GM21367 (cell line): ENCODE data around the gene FARP2.

Experiments used
- ATAC-seq: cut with Tn5 transposase; IDR thresholded peaks from one replicate; pipeline ENCODE4 v1.9.1; 2021; ENCODE audit not compliant: unreplicated experiment

The FARP2 gene

GRCh38 chr2:241482126-241482955 lies 126.3 kb downstream of the FARP2 start:
- no peak for ATAC-seq

GRCh38 chr2:241483305-241483704 lies 127.2 kb downstream of the FARP2 start:
- no peak for ATAC-seq

DNA sequence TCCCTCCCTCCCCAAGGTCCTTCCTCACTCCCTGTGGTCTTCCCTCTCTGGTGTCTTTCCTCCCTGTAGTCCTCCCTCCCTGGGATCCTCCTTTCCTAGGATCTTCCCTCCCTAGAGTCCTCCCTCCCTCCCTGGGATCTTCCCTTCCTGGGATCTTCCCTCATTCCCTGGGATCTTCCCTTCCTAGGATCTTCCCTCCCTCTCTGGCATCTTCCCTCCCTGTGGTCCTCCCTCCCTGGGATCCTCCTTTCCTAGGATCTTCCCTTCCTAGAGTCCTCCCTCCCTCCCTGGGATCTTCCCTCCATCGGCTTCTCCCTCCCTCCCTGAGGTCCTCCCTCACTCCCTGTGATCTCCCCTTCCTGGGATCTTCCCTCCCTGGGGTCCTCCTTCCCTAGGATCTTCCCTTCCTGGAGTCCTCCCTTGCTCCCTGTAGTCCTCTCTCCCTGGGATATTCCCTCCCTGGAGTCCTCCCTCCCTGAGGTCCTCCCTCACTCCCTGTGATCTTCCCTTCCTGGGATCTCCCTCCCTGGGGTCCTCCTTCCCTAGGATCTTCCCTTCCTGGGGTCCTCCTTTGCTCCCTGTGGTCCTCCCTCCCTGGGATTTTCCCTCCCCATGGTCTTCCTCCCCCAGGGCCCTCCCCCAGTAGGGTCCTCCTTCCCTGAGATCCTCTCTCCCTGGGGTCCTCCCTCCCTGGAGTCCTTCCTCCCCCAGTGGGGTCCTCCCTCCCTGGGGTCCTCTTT lies 129.3 kb downstream of the FARP2 start:
- ATAC-seq, result no peak

GRCh38 chr2:241489088-241489487 lies 133.0 kb downstream of the FARP2 start:
- no peak for ATAC-seq

DNA sequence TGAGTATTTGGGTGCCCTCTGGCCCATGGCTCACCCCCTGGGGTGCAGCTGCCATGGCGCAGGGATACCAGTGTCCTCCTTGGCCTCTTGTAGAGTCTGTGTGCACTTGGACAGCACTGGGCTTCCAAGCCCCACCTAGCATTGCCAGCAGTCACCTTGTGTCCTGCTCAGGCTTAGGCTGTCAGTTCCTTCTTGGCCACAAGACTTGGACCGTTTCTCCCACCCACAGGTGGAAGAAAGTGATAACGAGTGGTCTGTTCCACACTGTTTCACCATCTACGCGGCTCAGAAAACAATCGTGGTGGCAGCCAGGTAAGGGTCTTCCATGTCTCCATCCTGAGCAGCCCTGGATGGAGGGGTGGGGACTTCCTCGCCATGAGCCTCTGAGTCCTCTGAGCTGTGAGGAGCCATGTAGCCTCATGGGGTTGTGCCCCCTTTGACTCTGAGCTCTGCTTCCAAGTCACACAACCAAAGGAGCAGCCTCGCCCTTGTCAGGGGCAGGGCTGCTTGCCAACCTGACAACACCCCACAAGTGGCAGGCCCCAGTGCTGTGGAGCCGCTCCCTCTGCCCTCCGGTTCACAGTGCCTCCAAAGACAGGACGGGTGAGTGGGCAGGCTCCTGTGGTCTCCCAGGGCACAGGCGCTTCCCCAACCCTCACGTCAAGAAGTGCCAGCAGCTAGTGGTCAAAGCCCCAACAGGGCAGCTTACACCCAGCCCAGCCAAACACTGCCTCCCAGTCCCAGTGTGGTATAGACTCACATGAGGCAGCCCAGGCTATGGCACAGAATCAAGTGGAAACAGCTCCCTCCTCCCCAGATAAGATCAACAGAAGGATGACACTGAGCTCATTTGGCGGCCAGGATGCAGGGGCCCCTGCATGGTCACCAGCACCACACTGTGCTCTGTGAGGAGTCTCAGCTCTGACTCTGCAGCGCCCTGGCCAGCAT lies 133.9 kb downstream of the FARP2 start:
- no peak for ATAC-seq

DNA sequence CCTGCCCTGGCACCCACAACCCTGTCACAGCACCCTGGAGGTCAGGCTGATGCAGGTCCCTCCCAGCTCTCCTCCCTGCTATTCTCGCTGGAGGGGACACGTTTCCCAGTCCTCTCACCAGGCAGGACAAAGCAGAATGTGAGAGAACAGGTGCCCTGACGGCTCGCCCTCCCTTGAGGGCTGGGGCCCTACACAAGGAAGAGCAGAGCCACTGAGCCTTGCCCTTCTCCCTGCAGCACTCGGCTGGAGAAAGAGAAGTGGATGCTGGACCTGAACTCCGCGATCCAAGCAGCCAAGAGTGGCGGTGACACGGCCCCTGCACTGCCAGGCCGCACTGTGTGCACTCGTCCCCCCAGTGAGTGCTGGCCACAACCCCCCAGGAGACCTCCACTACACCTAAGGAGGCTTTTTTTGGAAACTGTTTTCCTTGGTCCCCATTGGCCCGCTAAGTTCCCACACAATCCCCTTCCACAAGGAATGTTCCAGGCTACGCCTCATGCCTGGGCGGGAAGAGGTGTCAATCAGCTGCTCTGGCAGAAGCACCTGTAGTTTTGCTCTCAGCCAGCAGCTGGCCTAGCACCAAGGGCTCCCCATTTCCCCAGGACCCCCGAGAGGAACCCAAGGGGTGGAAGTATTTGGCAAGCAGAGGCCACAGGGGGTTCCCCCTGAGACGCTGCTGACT lies 134.9 kb downstream of the FARP2 start:
- no peak for ATAC-seq

DNA sequence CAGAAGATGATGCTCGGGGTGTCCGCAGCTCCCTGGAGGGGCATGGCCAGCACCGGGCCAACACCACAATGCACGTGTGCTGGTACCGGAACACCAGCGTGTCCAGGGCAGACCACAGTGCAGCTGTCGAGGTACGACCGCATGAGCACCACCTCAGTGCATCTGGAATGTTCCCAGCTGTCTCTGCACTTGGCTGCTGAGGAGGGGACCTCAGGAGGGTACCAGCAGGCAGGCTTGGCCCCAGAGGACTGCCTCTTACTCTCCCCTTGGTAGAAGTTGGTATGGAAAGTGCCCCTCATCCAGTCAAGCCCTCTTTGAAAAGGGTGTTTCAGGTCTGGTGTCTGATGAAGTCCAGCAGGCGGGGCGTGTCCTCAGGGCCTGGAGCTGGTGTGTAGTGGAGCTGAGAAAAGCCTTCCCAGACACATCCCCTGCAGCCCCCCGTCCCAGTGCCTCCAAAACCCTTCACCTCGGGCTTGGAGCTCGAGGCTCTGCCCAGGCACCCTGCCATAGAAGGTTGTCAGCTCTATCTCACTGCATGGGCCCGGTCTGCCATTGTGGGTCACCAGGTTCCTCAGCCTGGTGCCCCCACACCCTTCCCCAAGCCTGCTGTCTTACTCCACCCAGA lies 135.6 kb downstream of the FARP2 start:
- no peak for ATAC-seq

GRCh38 chr2:241492174-241492565 lies 136.1 kb downstream of the FARP2 start:
- no peak for ATAC-seq

DNA sequence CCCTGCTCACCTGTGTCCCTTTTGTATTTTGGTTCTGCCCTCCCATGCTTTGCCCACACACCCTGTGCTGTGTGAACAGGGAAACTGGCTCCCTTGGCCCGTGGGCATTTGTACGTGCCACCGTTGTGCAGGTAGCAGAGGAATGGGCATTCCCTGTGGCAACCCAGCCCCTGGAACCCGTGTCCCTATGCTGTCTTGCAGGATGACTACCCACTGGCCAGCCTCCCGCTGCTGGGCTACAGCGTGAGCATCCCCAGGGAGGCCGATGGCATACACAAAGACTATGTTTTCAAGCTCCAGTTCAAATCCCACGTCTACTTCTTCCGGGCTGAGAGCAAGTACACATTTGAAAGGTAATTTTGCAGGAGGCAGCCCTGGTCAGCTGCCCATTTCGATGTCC lies 137.0 kb downstream of the FARP2 start:
- no peak for ATAC-seq

DNA sequence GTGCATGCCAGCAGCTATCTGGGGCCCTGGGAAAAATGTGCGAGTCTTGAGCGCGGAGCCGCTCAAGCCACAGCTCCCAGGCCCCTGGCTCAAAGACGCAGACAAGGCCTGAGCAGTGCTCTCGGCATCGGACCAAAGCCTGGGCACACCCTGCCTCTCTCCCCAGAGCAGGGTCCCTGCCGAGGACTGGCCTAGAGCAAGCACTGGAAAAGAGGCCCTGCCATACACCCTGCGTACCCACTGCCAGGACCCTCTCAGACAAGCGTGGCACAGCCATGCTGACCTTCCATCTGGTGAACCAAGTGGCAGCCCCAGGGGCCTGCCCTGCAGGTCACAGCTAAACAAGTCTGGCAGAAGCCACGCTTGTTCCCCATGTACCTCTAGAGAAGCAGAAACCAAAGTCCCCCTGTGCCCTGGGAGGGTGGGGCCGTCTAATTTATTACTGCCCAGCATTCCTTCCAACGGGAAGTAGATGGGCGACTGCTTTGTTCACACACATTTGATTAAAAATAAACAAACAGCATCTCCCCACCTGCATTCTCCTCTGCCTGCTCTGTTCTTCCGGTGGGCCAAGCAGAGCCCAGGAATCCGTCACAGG lies 138.3 kb downstream of the FARP2 start:
- ATAC-seq, result no peak

DNA sequence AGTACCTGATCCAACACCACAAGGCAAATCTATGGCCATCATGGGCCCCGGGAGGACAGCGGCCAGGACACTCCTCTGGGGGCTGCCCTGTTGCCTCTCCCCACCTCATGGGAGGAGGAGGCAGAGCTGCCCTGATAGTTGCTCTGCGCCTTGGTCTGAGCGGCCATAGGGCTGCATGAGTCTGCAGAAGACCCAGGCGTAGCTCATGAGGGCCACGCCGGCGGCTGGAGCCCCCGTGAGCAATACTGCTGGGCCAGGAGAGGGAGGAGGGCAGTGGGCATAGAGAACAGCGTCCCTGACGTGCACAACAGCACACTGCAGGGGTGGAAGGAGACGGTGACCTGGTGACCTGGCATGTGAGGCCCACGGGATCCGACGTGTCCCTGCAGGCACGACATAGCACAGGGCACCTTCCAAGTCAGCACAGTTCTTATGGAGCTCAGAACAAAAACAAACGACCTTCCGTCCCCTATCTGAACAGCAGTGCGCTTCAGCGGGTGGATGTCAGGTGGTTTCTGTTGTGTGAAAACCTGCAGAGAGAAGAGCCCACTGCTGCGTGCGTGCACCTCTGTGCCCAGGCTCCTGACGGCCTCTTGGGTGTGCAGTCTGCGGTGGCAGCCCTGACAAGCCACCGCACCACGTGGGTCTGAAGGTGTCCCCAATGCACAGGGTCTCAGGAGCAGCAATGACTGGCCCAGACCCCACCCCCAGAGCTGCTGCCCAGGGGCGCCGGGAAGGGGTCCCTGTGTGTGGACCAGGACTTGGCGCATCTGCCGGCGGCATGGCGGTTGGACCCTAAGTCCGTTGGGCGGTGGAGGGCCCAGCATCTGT lies 139.3 kb downstream of the FARP2 start:
- ATAC-seq, result no peak

DNA sequence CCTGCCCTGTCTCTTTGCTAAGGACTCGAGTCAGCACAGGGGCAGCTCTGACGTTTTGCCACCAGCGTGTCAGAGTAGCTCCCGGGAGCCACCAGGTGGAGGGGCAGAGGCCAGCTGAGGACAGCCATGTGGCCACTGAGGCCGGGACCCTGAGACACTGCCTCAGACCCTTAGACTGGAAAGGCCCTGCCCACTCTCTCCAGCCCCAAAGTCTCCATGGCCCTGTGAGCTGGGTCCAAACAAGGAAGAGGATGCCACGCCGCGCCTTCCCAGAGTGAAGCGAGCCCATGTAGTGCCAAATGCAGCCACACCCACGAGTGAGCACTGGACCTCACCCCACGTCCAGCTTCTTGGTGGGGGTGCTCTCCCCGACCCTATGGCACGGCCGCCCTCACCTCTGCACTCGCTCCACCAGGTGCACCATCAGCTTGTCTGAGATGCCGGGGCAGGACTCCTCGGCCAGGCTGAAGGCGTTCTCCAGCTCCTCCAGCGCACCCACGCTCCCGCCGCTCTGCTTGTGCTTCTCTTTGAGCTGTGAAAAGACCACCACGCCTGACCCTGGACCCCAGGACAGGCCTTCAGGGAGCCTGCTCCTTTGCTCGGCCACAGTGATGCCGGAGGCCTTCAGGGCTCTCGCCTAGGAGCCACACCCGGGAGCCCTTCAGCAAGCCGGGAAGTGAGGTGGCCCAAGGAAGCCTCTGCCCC lies 140.1 kb downstream of the FARP2 start:
- ATAC-seq, result no peak

DNA sequence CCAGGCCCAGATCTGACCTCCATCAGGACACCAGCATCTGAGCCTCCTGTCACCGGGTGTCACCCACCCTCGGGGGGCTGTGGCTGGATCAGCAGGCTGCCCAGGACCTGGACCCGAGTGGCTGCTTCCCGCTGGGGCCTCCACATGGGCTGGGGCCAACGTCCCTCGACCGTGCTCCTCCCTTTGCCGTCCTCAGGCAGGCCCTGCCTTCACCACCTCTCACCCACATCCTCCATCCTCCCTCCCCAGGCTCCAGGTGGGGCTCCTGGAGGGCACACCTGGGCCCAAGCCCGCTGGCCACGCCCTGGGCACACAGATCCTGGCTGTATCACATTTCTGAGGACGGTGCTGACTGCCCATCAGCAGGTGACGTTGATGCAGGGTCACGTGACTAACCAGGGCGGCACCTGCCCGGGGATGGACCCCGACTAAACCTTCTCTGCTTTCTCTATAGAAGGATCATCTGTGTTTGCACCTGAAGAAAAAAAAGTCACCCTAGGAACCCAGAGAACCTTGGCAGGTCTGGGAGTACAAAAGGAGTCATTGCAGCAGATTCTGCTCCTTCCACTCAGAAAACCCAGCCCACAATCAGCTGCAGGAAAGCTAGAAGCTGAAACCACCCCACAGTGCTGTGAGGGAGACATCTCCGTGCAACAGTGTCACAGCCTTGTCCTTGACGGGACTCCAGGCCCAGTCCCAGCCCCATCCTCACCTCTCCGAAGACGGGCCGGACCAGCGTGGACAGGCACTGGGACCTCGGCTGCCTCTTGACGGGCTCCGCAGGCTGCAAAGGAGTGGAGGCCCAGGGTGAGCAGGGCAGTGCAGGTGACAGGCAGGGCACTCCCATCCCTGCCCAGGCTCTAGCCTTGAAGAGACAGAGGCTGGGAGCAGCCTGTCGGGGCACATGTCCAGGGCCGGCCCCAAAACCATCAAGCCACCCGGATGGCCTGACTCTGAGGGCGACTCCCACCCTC lies 141.1 kb downstream of the FARP2 start:
- ATAC-seq, result no peak

DNA sequence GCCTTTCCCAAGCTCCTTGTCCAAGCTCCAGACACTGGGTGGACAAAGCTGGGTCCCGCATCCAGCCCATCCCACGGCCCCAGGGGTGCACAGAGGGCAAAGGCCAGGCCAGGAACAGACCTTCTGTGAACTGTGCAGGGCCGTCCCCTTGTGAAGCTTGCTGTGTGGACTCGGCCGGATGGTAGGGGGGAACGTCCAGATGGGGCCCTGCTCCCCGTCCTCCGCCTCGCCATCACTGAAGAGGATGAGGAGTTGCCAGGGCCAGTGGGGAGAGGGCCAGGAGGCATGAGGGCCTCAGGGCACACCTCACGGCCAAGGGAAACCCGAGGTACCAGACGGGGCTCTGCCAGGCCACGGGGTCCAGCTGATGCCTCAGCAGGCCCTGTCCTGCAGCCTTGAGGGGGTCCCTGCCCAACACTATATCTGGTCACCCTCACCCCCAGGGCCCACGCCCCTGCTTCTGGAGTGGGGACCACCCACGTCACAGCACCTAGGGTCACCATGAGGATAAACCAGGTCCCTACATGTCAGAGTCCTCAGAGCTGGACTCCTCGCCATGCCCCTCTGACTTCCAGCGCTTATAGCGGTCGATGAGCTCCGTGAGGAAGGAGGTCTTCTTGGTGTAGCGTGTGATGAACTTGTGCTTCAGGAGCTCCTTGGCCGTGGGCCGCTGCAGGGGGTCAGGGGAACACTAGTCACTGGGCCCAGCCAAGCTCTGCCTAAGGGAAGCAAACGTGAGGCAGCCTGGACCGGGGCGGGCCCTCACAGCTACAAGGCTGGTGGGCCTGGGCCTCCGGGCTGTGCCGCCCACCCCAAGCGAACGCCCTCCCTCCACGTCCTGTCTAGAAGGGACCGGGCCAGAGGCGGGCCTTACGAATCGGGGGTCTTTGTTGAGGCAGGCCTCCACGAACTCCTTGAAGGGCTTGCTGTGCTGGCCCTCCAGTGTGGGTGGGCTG lies 142.3 kb downstream of the FARP2 start:
- ATAC-seq, result no peak

DNA sequence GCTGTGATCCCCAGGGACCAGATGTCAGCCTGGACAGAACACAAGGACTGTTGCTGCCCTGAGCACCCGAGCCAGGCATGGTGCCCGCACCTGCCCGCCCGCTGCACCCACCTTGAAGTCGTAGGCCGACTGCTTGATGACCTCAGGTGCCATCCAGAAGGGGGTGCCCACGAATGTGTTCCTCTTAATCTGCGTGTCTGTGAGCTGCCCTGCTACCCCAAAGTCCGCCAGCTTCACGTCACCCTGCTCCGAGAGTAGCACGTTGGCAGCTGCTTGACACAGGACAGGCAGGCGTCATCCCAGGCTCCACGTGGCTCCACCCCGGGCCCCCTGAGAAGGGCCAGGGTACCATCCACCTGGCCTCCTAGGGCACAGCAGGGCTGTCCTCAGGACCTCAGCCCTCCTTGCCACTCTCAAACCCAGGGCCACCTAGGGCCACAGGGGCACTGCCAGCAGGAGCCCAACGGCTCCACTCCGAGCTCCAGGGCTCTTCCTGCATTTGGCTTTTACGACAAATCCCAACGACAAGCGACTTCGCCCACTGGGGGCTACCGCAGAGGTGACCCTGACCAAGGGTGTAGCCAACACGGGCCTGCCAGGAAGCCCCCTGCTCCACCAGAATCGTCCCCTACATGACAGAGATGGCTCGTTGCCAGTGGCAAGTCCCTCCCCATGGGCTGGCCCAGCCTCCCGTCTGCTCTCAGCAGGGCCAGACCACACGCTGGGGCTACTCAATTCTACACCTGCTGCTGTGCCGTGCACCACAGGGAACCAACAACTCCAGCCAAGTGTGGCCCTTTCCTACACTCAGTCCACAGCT lies 143.3 kb downstream of the FARP2 start:
- no peak for ATAC-seq
